Subcutaneous adipose tissue (tissue), 4 donors: ENCODE measurements around the gene NFAM1. TPM values are rescaled to one million over a fixed set of nuclear protein-coding genes. Genes with fewer than 3 reads are reported as not detected.

Experiments used
- total RNA-seq, 4 donors: library from RNA; depleted of rRNA; stranded (reverse); fragments of >200 nt; gene quantifications; one replicate each; pipeline ENCODE4 v1.1.0, GENCODE V29; 2016
- TF ChIP-seq, protein P1 (sequence below): fragments of 450-650 bp; IDR thresholded peaks from one replicate; pipeline ENCODE4 v1.5.1; 2016; ENCODE audit warnings: low read depth, mild to moderate bottlenecking, control low read depth, antibody characterized with exemption, moderate library complexity

Gene NFAM1
- total RNA-seq, 4 donors from 2014 or later, result 2.6 to 10.9 (median 5.8) TPM

DNA sequence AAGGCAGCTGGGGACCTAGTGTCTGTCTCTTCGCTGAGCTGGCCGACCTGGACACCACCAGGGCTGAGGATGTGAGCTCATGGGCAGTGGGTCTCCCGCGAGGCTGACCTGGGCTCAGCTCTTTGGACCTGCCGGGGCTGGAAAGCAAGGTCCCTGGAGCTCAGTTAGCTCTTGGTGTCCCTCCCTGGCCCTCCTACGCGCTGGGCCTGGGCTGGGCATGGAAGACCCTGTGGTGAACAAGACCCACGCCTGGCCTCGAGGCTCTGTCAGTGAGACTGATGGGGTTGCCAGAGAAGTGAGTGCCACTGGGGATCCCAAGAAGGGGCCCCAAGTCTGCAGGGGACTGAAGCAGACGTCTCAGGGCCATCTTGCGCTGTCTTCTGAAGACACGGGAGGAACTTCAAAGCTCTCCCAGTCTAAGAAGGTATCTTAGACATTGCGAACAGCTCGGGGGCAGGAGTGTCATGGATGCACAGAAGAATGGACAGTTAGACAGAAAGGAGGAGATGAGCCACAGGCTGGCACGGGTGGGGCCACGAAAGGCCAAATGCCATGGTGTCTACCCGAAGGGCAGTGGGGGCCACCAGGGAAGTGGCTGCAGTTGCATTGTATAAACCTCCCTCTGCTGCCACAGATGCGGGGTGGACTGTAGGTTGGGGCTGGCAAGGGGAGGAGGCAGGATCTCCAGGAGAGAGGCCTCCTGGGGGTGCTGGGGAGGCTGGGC lies 31.2 kb downstream of the NFAM1 start:
- TF ChIP-seq, protein P1, sequence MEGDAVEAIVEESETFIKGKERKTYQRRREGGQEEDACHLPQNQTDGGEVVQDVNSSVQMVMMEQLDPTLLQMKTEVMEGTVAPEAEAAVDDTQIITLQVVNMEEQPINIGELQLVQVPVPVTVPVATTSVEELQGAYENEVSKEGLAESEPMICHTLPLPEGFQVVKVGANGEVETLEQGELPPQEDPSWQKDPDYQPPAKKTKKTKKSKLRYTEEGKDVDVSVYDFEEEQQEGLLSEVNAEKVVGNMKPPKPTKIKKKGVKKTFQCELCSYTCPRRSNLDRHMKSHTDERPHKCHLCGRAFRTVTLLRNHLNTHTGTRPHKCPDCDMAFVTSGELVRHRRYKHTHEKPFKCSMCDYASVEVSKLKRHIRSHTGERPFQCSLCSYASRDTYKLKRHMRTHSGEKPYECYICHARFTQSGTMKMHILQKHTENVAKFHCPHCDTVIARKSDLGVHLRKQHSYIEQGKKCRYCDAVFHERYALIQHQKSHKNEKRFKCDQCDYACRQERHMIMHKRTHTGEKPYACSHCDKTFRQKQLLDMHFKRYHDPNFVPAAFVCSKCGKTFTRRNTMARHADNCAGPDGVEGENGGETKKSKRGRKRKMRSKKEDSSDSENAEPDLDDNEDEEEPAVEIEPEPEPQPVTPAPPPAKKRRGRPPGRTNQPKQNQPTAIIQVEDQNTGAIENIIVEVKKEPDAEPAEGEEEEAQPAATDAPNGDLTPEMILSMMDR, result no peak

DNA sequence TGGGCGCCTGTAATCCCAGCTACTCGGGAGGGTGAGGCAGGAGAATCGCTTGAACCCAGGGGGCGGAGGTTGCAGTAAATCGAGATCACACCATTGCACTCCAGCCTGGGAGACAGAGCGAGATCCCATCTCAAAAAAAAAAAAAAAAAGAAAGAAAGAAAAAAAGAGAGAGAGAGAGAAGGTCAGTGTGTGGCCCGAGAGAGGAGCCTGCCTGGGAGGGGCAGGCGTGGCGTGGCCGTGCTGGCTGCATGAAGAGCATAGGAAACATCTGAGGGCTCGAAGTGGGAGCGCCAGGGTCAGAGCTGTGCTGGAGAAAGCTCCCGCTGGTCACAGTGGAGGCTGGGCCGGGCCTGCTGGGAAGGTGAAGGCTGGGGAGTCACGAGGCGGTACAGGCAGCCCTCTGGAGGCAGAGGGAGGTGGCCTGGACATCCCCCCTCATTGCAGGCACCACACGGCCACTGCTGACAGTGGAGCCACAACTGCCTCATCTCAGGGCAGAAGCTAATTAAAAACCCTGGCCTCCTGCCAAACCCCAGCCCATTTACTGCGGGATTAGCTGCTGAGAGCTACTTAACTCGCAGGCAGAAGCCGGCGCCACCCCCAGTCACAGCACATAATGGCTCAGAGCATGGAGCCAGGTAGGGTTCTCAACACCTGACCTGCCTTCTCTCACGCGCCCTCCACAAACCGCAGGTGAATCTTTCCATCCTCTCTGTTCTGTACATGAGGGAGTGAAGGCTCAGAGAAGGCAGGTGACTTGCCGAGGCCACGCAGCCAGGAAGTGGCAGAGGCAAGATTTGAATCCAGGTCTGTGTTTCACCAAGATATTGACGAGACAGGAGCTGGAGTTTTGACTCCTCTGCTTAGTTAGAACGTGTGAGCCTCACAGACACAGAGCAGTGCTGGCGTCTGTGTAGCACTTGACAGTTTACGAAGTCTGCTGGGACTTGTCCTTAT lies 32.6 kb downstream of the NFAM1 start:
- TF ChIP-seq, protein P1, result no peak

GRCh38 chr22:42397332-42398249 lies 34.6 kb downstream of the NFAM1 start:
- TF ChIP-seq, protein P1, result no peak

- TF ChIP-seq, protein P1, result no peak
Observed at GRCh38 chr22:42396621-42397331, 35.4 kb downstream of the NFAM1 start.

DNA sequence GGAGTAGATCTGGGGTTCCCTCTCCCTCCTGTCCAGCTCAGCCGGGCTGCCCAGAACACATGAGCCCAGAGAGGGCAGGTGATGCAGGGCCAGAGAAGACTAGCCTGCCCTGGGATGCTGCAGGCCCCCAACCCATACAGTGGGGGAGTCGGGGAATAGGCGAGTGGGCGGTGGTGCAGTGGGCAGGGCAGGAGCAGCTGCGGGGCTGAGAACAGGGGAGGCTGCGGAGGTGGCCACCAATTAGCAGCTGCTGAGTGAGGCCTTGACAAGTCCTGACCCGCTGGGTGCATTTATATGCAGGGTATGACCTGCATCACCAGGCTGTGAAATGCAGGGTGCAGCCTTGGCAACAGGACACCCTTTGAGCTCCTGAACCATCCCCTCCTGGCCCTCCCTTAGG lies 43.1 kb downstream of the NFAM1 start:
- TF ChIP-seq, protein P1, result no peak

DNA sequence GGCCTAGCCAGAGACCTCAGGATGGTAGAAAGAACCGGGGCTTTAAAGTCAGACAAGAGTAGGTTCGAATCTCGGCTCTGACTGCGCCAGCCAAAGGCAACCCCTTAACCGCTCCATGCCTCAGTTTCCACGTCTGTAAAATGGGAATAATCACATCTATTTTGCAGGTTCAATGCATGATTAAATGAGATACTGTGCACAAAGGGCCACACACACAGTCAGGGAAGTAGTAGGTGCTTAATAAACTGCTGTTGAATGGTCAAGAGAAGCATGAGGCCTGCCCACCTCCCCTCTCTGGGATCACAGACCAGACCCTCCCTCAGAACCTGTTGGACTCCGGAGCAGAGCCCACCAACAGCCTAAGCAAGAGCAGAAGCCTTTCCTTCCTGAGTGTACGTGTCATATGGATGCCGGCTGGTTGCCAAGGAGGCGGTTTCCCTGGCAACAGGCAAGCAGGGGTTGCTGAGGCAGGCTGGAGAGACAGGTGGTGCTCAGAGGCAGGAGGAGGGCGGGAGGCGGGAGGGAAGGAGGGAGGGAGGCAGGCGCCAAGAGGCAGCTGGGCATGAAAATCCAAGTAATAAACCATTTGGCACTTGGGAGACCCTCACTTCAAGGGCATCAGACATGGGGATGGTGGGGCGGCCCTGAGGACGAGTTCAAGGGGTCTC lies 43.9 kb downstream of the NFAM1 start:
- TF ChIP-seq, protein P1, result no peak
